Neuronal stem cell (in vitro differentiated cells): Measurements from ENCODE around the gene DTNB.

Experiments
- DNase-seq: peaks from one replicate; pipeline ENCODE4 v3.0.0-alpha.2; 2013; ENCODE audit warnings: low spot score
- H2AFZ ChIP-seq: one replicate; pipeline ENCODE4 v1.6.1; 2013; ENCODE audit warnings: mild to moderate bottlenecking, low read length, inconsistent platforms
- H2AK5ac ChIP-seq: 2 replicates; pipeline ENCODE4 v1.6.1; 2013; ENCODE audit warnings: low read depth, mild to moderate bottlenecking, inconsistent platforms, low read length, moderate library complexity, mixed read lengths
- H2BK120ac ChIP-seq: 2 replicates; pipeline ENCODE4 v1.6.1; 2013; ENCODE audit warnings: low read depth, mild to moderate bottlenecking, inconsistent platforms, low read length, moderate library complexity, mixed read lengths
- H2BK12ac ChIP-seq: one replicate; pipeline ENCODE4 v1.6.1; 2013; ENCODE audit warnings: low read length, inconsistent platforms
- H2BK15ac ChIP-seq: 2 replicates; pipeline ENCODE4 v1.6.1; 2013; ENCODE audit warnings: mild to moderate bottlenecking, low read length, inconsistent platforms, mixed read lengths
- H2BK5ac ChIP-seq: one replicate; pipeline ENCODE4 v1.6.1; 2013; ENCODE audit warnings: inconsistent platforms, mild to moderate bottlenecking, low read length, moderate library complexity
- H3K14ac ChIP-seq: one replicate; pipeline ENCODE4 v1.6.1; 2013; ENCODE audit warnings: low read length, inconsistent platforms
- H3K18ac ChIP-seq: 2 replicates; pipeline ENCODE4 v1.6.1; 2013; ENCODE audit warnings: low read length, inconsistent platforms
- H3K23ac ChIP-seq: 2 replicates; pipeline ENCODE4 v1.6.1; 2013; ENCODE audit warnings: low read depth, mild to moderate bottlenecking, mixed read lengths, low read length, inconsistent platforms; ENCODE audit not compliant: poor library complexity
- H3K27ac ChIP-seq: replicated peaks from 3 replicates; pipeline ENCODE4 v1.5.1; 2013; ENCODE audit warnings: low read length, inconsistent platforms
- H3K27me3 ChIP-seq, 3 experiments: 2 replicates each; pipeline ENCODE4 v1.6.1; 2013; ENCODE audit warnings: low read length in 3 of 3, mild to moderate bottlenecking in 2 of 3, inconsistent platforms in 1 of 3, low read depth in 1 of 3, mixed read lengths in 1 of 3, moderate library complexity in 1 of 3; ENCODE audit not compliant: control insufficient read depth in 3 of 3, insufficient read depth in 3 of 3
- H3K36me3 ChIP-seq, 2 donors: replicated peaks in 1 of 2; 2 replicates each; pipeline ENCODE4 v1.6.1; 2013; ENCODE audit warnings: low read length in 2 of 2; ENCODE audit not compliant: control insufficient read depth in 2 of 2, insufficient read depth in 2 of 2
- H3K4ac ChIP-seq: 2 replicates; pipeline ENCODE4 v1.6.1; 2013; ENCODE audit warnings: inconsistent platforms, mild to moderate bottlenecking, low read length, moderate library complexity
- H3K4me1 ChIP-seq, 2 donors: 1 replicate in 1 of 2; 2 replicates in 1 of 2; pipeline ENCODE4 v1.6.1; 2013; ENCODE audit warnings: low read length in 2 of 2, low read depth in 1 of 2; ENCODE audit not compliant: control insufficient read depth in 2 of 2, insufficient read depth in 1 of 2
- H3K4me2 ChIP-seq: one replicate; pipeline ENCODE4 v1.6.1; 2013; ENCODE audit warnings: mild to moderate bottlenecking, low read length, inconsistent platforms; ENCODE audit not compliant: insufficient read depth, poor library complexity, severe bottlenecking
- H3K4me3 ChIP-seq, 2 donors: 2 replicates each; pipeline ENCODE4 v1.5.1; 2013; ENCODE audit warnings: low read length in 2 of 2, mild to moderate bottlenecking in 2 of 2, inconsistent platforms in 1 of 2, moderate library complexity in 1 of 2
- H3K79me1 ChIP-seq: one replicate; pipeline ENCODE4 v1.6.1; 2013; ENCODE audit warnings: low read depth, mild to moderate bottlenecking, inconsistent platforms, low read length, moderate library complexity
- H3K9ac ChIP-seq: one replicate; pipeline ENCODE4 v1.6.1; 2013; ENCODE audit warnings: mild to moderate bottlenecking, low read depth, low read length, inconsistent platforms; ENCODE audit not compliant: poor library complexity
- H3K9me3 ChIP-seq, 2 donors: replicated peaks in 1 of 2; 2 replicates each; pipeline versions ENCODE3 to v1.6.1; 2013; ENCODE audit warnings: low read length in 2 of 2, mild to moderate bottlenecking in 2 of 2, inconsistent platforms in 1 of 2, low read depth in 1 of 2, mixed read lengths in 1 of 2, moderate library complexity in 1 of 2; ENCODE audit not compliant: control insufficient read depth in 2 of 2, insufficient read depth in 1 of 2
- H4K8ac ChIP-seq: one replicate; pipeline ENCODE4 v1.6.1; 2013; ENCODE audit warnings: low read depth, mild to moderate bottlenecking, inconsistent platforms, low read length, moderate library complexity
- H4K91ac ChIP-seq: one replicate; pipeline ENCODE4 v1.6.1; 2013; ENCODE audit warnings: low read length, low read depth, mild to moderate bottlenecking, inconsistent platforms; ENCODE audit not compliant: poor library complexity
- WGBS, 2 donors: extraction: QIAGEN DNeasy Blood & Tissue Kit; methylation state at CpG; one replicate each; pipeline ENCODE4 v1.1.7; 2013; ENCODE audit warnings: missing lambda C conversion rate in 2 of 2, mixed read lengths in 1 of 2; ENCODE audit not compliant: insufficient read length in 2 of 2, insufficient replicate concordance in 1 of 2; ENCODE audit errors: extremely low coverage in 2 of 2; 5-methylcytosine and 5-hydroxymethylcytosine counted together

The DTNB gene

GRCh38 chr2:25614711-25615110, 58.7 kb downstream of the DTNB start:
- no peak overlapping the region for H2BK12ac ChIP-seq
- H3K14ac ChIP-seq, result no peak overlapping the region
- H3K27me3 ChIP-seq, result no peaks in the 10 kb centered on the region
- no peak overlapping the region for H4K91ac ChIP-seq
- no peak overlapping the region for H4K8ac ChIP-seq
- H3K27ac ChIP-seq, result no peak overlapping the region
- DNase-seq, result no peak
- no peak overlapping the region for H3K4ac ChIP-seq
- H3K4me3 ChIP-seq, result no peak overlapping the region
- peaks cover 2% of the 10 kb centered on the region in 2 donors for H3K4me1 ChIP-seq
- H3K9ac ChIP-seq, result no peak overlapping the region
- no peak overlapping the region for H3K23ac ChIP-seq
- H2BK120ac ChIP-seq, result no peak overlapping the region
- no peak overlapping the region for H2AFZ ChIP-seq
- no peak overlapping the region for H3K18ac ChIP-seq
- H3K4me2 ChIP-seq, result no peak overlapping the region
- H2AK5ac ChIP-seq, result no peak overlapping the region
- peaks cover 0 to 2% of the 10 kb centered on the region in 2 donors for H3K36me3 ChIP-seq
- no peak overlapping the region for H2BK5ac ChIP-seq
- peaks cover 0 to 3% of the 10 kb centered on the region in 2 donors for H3K9me3 ChIP-seq
- no peaks in the 10 kb centered on the region for H3K79me1 ChIP-seq
- no CpG with 5 or more reads among the region's 8 CpGs for WGBS, 2 donors
- no peak overlapping the region for H2BK15ac ChIP-seq

- Histone ChIP-seq H3K4ac (no peak overlapping the region), H2AFZ (no peak overlapping the region), H3K4me1 (peaks cover 0 to 2% of the 10 kb centered on the region in 2 donors), H3K36me3 (peaks cover 0 to 2% of the 10 kb centered on the region in 2 donors), H3K18ac (no peak overlapping the region), H2BK15ac (no peak overlapping the region), H4K91ac (no peak overlapping the region), H2AK5ac (no peak overlapping the region), H4K8ac (no peak overlapping the region), H2BK120ac (no peak overlapping the region), H3K23ac (no peak overlapping the region), H3K4me3 (no peak overlapping the region), H2BK12ac (no peak overlapping the region), H3K27ac (no peak overlapping the region), H3K79me1 (peaks cover 2% of the 10 kb centered on the region), H3K4me2 (no peak overlapping the region), H2BK5ac (no peak overlapping the region), H3K9me3 (no peaks in the 10 kb centered on the region), H3K9ac (no peak overlapping the region), H3K14ac (peak overlapping the region; percentile 71), H3K27me3 (no peaks in the 10 kb centered on the region)
- DNase-seq, result no peak
Measured at GRCh38 chr2:25608718-25609117, 64.7 kb downstream of the DTNB start.

GRCh38 chr2:25606892-25607291, 66.5 kb downstream of the DTNB start:
- no CpG with 5 or more reads among the region's 1 CpG for WGBS, 2 donors
- no peak for DNase-seq

GRCh38 chr2:25602333-25602723, 71.0 kb downstream of the DTNB start:
- no peaks in the 10 kb centered on the region for H3K9me3 ChIP-seq
- no peak overlapping the region for H2BK5ac ChIP-seq
- H3K14ac ChIP-seq, result no peak overlapping the region
- H2AK5ac ChIP-seq, result no peak overlapping the region
- H3K27ac ChIP-seq, result no peak overlapping the region
- H3K79me1 ChIP-seq, result no peaks in the 10 kb centered on the region
- H3K36me3 ChIP-seq, result no peaks in the 10 kb centered on the region
- DNase-seq, result no peak
- no peak overlapping the region for H3K9ac ChIP-seq
- no peak overlapping the region for H3K4me3 ChIP-seq
- H4K8ac ChIP-seq, result no peak overlapping the region
- H3K4me1 ChIP-seq, result no peaks in the 10 kb centered on the region
- H3K18ac ChIP-seq, result no peak overlapping the region
- no peak overlapping the region for H2BK12ac ChIP-seq
- no peak overlapping the region for H2AFZ ChIP-seq
- H3K4ac ChIP-seq, result no peak overlapping the region
- no peaks in the 10 kb centered on the region for H3K27me3 ChIP-seq
- no peak overlapping the region for H2BK120ac ChIP-seq
- H3K4me2 ChIP-seq, result no peak overlapping the region
- H2BK15ac ChIP-seq, result no peak overlapping the region
- no peak overlapping the region for H3K23ac ChIP-seq
- H4K91ac ChIP-seq, result no peak overlapping the region

More at GRCh38 chr2:25606892-25607291, 66.5 kb downstream of the DTNB start:
- no peaks in the 10 kb centered on the region for H3K36me3 ChIP-seq
- no peak overlapping the region for H2AK5ac ChIP-seq
- no peak overlapping the region for H4K8ac ChIP-seq
- no peak overlapping the region for H2BK12ac ChIP-seq
- H3K27me3 ChIP-seq, result no peaks in the 10 kb centered on the region
- H4K91ac ChIP-seq, result no peak overlapping the region
- peaks cover 0 to 2% of the 10 kb centered on the region in 2 donors for H3K4me1 ChIP-seq
- no peak overlapping the region for H3K9ac ChIP-seq
- H3K27ac ChIP-seq, result no peak overlapping the region
- no peak overlapping the region for H3K4me3 ChIP-seq
- no peak overlapping the region for H3K18ac ChIP-seq
- H3K4ac ChIP-seq, result no peak overlapping the region
- no peak overlapping the region for H3K23ac ChIP-seq
- H2AFZ ChIP-seq, result no peak overlapping the region
- no peak overlapping the region for H2BK120ac ChIP-seq
- H2BK5ac ChIP-seq, result no peak overlapping the region
- H2BK15ac ChIP-seq, result no peak overlapping the region
- no peak overlapping the region for H3K14ac ChIP-seq
- H3K79me1 ChIP-seq, result peaks cover 2% of the 10 kb centered on the region
- no peaks in the 10 kb centered on the region for H3K9me3 ChIP-seq
- no peak overlapping the region for H3K4me2 ChIP-seq
